ENCODE results near the gene CORIN.

- TF ChIP-seq SP1 (IDR thresholded peaks at IDR 0.05; ENCODE audit: low read depth) = no peak
- TF ChIP-seq, protein P1, sequence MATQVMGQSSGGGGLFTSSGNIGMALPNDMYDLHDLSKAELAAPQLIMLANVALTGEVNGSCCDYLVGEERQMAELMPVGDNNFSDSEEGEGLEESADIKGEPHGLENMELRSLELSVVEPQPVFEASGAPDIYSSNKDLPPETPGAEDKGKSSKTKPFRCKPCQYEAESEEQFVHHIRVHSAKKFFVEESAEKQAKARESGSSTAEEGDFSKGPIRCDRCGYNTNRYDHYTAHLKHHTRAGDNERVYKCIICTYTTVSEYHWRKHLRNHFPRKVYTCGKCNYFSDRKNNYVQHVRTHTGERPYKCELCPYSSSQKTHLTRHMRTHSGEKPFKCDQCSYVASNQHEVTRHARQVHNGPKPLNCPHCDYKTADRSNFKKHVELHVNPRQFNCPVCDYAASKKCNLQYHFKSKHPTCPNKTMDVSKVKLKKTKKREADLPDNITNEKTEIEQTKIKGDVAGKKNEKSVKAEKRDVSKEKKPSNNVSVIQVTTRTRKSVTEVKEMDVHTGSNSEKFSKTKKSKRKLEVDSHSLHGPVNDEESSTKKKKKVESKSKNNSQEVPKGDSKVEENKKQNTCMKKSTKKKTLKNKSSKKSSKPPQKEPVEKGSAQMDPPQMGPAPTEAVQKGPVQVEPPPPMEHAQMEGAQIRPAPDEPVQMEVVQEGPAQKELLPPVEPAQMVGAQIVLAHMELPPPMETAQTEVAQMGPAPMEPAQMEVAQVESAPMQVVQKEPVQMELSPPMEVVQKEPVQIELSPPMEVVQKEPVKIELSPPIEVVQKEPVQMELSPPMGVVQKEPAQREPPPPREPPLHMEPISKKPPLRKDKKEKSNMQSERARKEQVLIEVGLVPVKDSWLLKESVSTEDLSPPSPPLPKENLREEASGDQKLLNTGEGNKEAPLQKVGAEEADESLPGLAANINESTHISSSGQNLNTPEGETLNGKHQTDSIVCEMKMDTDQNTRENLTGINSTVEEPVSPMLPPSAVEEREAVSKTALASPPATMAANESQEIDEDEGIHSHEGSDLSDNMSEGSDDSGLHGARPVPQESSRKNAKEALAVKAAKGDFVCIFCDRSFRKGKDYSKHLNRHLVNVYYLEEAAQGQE (IDR thresholded peaks at IDR 0.05; ENCODE audit: low read depth) = no peak
- no peak for TF ChIP-seq EZH2 (IDR thresholded peaks at IDR 0.05)
- no peak for TF ChIP-seq RAD21 (IDR thresholded peaks at IDR 0.05; ENCODE audit: low read depth)
- TF ChIP-seq CTCF (IDR thresholded peaks at IDR 0.05 in 2 of 3, conservative IDR thresholded peaks at IDR 0.05 in 1 of 3; ENCODE audit: borderline replicate concordance in 1 of 3, insufficient read depth in 1 of 3, low read depth in 2 of 3, low read length in 2 of 3) = no peak
- TF ChIP-seq, protein P2, sequence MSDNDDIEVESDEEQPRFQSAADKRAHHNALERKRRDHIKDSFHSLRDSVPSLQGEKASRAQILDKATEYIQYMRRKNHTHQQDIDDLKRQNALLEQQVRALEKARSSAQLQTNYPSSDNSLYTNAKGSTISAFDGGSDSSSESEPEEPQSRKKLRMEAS (IDR thresholded peaks at IDR 0.05) = no peak
- TF ChIP-seq POLR2AphosphoS5 (IDR thresholded peaks at IDR 0.05; ENCODE audit: low read depth, low read length) = no peak
- no peak for TF ChIP-seq POLR2A (IDR thresholded peaks at IDR 0.05; ENCODE audit: borderline replicate concordance, extremely low read depth, insufficient read depth, insufficient read length)
- TF ChIP-seq CEBPB (IDR thresholded peaks at IDR 0.05; ENCODE audit: low read depth) = no peak
- no peak for TF ChIP-seq ELF1 (IDR thresholded peaks at IDR 0.05; ENCODE audit: borderline replicate concordance, low read depth)
These were observed 101.3 kb downstream of the CORIN start for GRCh38 chr4:47736555-47736954.

All from HCT116 (cell line).